Suprapubic skin (tissue), 4 donors: Measurements from ENCODE around the gene MCM5. TPM values are rescaled to one million over a fixed set of nuclear protein-coding genes. Genes with fewer than 3 reads are reported as not detected.

Experiments
- DNase-seq, 2 donors: peaks; one replicate each; pipeline ENCODE4 v3.0.0-alpha.2; 2019; ENCODE audit warnings: low spot score in 2 of 2
- H3K27ac ChIP-seq: fragments of 200-600 bp; sonication (generic); one replicate; pipeline ENCODE4 v1.5.1; 2019
- H3K27me3 ChIP-seq: fragments of 200-600 bp; sonication (generic); one replicate; pipeline ENCODE4 v1.5.1; 2019
- H3K36me3 ChIP-seq: fragments of 200-600 bp; sonication (generic); one replicate; pipeline ENCODE4 v1.5.1; 2019
- H3K4me1 ChIP-seq: fragments of 200-600 bp; sonication (generic); one replicate; pipeline ENCODE4 v1.5.1; 2019
- H3K4me3 ChIP-seq: fragments of 200-600 bp; sonication (generic); one replicate; pipeline ENCODE4 v1.5.1; 2019; ENCODE audit warnings: mild to moderate bottlenecking
- H3K9me3 ChIP-seq: fragments of 200-600 bp; sonication (generic); one replicate; pipeline ENCODE4 v1.5.1; 2019
- CTCF ChIP-seq, 2 donors: fragments of 200-600 bp in 1 of 2; fragments of 450-650 bp in 1 of 2; sonication (generic) in 1 of 2; IDR thresholded peaks; one replicate each; pipeline ENCODE4 v1.5.1; 2016 to 2019; ENCODE audit warnings: antibody characterized with exemption in 2 of 2, mild to moderate bottlenecking in 1 of 2, moderate library complexity in 1 of 2
- EP300 ChIP-seq: sonication (generic); formaldehyde crosslinking; IDR thresholded peaks from one replicate; pipeline ENCODE4 v1.6.1; 2017; ENCODE audit warnings: antibody characterized with exemption
- POLR2A ChIP-seq, 2 donors: fragments of 450-650 bp; IDR thresholded peaks; one replicate each; pipeline ENCODE4 v1.6.1; 2017; ENCODE audit warnings: antibody characterized with exemption in 2 of 2, mild to moderate bottlenecking in 2 of 2, moderate library complexity in 2 of 2
- POLR2AphosphoS5 ChIP-seq, 3 donors: sonication (generic); formaldehyde crosslinking; IDR thresholded peaks; one replicate each; pipeline ENCODE4 v1.6.1; 2017; ENCODE audit warnings: antibody characterized with exemption in 3 of 3
- WGBS: methylation state at CpG from one replicate; pipeline ENCODE4 v1.1.5; 2018; 5-methylcytosine and 5-hydroxymethylcytosine counted together
- total RNA-seq, 4 donors: library from RNA; depleted of rRNA; stranded (reverse); fragments of >200 nt; gene quantifications; one replicate each; pipeline ENCODE4 v1.1.0, GENCODE V29; 2016

Gene MCM5
- total RNA-seq, 4 donors from 2014 or later, result 19.7 to 41.3 (median 32.6) TPM

DNA sequence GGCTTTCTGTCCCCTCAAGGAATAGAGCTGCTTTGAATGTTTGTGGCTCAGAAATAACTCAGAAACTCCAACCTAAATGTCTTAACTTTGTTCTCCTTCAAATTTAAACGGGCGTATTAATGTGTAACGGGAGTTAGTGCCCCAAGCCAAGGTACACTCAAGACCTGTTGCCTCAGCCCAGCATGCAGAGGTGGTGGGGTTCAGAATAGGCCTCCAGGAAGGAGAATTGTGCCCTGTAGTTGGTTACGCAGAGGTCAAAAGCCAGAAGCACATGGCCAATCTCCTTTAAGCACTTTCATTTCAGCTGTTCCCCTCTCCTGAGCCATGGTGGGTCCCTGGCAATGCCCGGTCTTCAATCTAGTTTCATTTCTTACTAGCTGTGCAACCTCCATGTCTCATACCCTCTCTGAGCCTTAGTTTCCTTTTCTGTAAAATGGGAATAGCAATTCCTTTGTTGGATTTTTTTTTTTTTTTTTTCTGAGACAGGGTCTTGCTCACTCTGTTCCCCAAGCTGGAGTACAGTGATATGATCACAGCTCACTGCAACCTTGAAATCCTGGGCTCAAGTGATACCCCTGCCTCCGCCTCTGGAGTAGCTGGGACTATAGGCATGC is 14.9 kb upstream of the MCM5 start:
- Histone ChIP-seq H3K9me3 (no peaks in the 10 kb centered on the region), H3K36me3 (peaks cover 19% of the 10 kb centered on the region), H3K4me3 (no peak overlapping the region), H3K27me3 (no peaks in the 10 kb centered on the region), H3K27ac (no peak overlapping the region), H3K4me1 (peaks cover 31% of the 10 kb centered on the region)
- no peak for TF ChIP-seq POLR2AphosphoS5 (IDR thresholded peaks at IDR 0.05)
- TF ChIP-seq EP300, result no peak
- no peak for TF ChIP-seq CTCF (IDR thresholded peaks at IDR 0.05)
- no peak for TF ChIP-seq POLR2A (IDR thresholded peaks at IDR 0.05)
- 90% methylated on average over 6 of the region's 6 CpGs for WGBS
- DNase-seq, result no peak

- no peak overlapping the region for H3K27ac ChIP-seq
- 97% methylated on average over 7 of the region's 19 CpGs for WGBS
- peaks cover 24% of the 10 kb centered on the region for H3K36me3 ChIP-seq
- H3K9me3 ChIP-seq, result no peaks in the 10 kb centered on the region
- H3K4me1 ChIP-seq, result peaks cover 15% of the 10 kb centered on the region
- H3K27me3 ChIP-seq, result no peaks in the 10 kb centered on the region
- DNase-seq, result no peak
- TF ChIP-seq POLR2AphosphoS5 (IDR thresholded peaks at IDR 0.05), result no peak
- no peak for TF ChIP-seq EP300
- no peak for TF ChIP-seq POLR2A (IDR thresholded peaks at IDR 0.05)
- no peak for TF ChIP-seq CTCF (IDR thresholded peaks at IDR 0.05)
- H3K4me3 ChIP-seq, result no peak overlapping the region
These were observed 13.2 kb upstream of the MCM5 start for GRCh38 chr22:35386670-35387288.

- Histone ChIP-seq H3K4me1 (no peaks in the 10 kb centered on the region), H3K9me3 (no peaks in the 10 kb centered on the region), H3K27ac (no peak overlapping the region), H3K4me3 (no peak overlapping the region), H3K27me3 (no peaks in the 10 kb centered on the region), H3K36me3 (peaks cover 33% of the 10 kb centered on the region)
- no peak for DNase-seq
- TF ChIP-seq POLR2A (IDR thresholded peaks at IDR 0.05) (no peak), EP300 (no peak), POLR2AphosphoS5 (IDR thresholded peaks at IDR 0.05) (no peak), CTCF (IDR thresholded peaks at IDR 0.05) (no peak)
- WGBS, result 90% methylated on average over 2 of the region's 5 CpGs
These were observed 9.0 kb upstream of the MCM5 start for GRCh38 chr22:35390933-35391332.

DNA sequence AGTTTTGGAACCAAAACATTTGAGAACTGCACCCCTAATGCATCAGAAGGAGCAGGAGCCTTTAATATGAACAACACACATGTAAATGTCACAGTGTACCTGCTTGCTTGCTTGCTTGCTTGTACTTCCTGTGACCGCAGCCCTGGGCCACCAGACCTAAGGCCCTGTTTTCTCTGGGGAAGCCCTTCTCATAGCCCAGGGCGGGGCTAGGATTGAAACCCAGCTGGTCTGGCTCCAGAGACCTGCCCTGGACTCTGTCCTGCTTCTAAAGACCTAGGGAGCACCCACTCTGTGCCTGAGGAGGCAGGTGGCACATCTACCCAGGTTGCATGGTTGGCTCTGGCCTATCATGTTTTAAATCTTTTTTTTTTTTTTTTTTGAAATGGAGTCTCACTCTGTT is 7.6 kb upstream of the MCM5 start:
- WGBS, result 100% methylated on average over 1 of the region's 2 CpGs
- Histone ChIP-seq H3K4me3 (no peak overlapping the region), H3K27me3 (no peaks in the 10 kb centered on the region), H3K4me1 (no peaks in the 10 kb centered on the region), H3K36me3 (peaks cover 26% of the 10 kb centered on the region), H3K27ac (no peak overlapping the region), H3K9me3 (no peaks in the 10 kb centered on the region)
- TF ChIP-seq CTCF (IDR thresholded peaks at IDR 0.05) (no peak), POLR2AphosphoS5 (IDR thresholded peaks at IDR 0.05) (no peak), POLR2A (IDR thresholded peaks at IDR 0.05) (no peak), EP300 (no peak)
- DNase-seq, result no peak

DNA sequence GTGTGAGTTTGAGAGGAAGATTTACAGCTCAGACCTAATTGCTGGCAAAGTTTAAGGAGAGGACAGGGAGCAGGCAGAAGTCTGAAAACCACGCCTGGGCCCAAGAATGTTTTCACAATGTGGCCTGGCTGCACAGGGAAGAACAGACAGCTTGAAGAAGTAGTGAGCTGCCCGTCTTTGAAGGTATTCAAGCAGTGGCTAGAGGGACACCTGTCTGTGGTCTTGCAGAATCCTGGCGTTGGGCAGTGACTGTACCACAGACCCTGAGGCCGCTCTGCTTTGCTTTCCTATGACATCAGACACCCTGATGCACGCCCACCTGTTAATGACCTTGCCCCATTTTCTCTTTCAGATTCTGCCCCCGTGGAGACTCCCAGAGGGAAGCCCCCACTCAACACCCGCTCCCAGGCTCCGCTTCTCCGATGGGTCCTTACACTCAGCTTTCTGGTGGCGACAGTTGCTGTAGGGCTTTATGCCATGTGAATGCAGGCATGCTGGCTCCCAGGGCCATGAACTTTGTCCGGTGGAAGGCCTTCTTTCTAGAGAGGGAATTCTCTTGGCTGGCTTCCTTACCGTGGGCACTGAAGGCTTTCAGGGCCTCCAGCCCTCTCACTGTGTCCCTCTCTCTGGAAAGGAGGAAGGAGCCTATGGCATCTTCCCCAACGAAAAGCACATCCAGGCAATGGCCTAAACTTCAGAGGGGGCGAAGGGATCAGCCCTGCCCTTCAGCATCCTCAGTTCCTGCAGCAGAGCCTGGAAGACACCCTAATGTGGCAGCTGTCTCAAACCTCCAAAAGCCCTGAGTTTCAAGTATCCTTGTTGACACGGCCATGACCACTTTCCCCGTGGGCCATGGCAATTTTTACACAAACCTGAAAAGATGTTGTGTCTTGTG is 6.6 kb upstream of the MCM5 start:
- H3K4me1 ChIP-seq, result no peaks in the 10 kb centered on the region
- H3K27me3 ChIP-seq, result no peaks in the 10 kb centered on the region
- no peak overlapping the region for H3K4me3 ChIP-seq
- H3K36me3 ChIP-seq, result peaks cover 18% of the 10 kb centered on the region
- DNase-seq, result no peak
- no peak overlapping the region for H3K27ac ChIP-seq
- TF ChIP-seq POLR2A (IDR thresholded peaks at IDR 0.05) (no peak), POLR2AphosphoS5 (IDR thresholded peaks at IDR 0.05) (no peak), CTCF (IDR thresholded peaks at IDR 0.05) (no peak), EP300 (no peak)
- 80% methylated on average over 16 of the region's 16 CpGs for WGBS
- no peaks in the 10 kb centered on the region for H3K9me3 ChIP-seq
